Epithelial cell of prostate (primary cell): Measurements from ENCODE around the gene ATP6V0E1.

Experiments used
- DNase-seq: peaks from one replicate; pipeline ENCODE4 v3.0.0-alpha.2; 2011; ENCODE audit warnings: low read depth, low spot score
- H3K27ac ChIP-seq: fragments of 450-650 bp; 2 replicates; pipeline ENCODE4 v1.5.1; 2017; ENCODE audit warnings: mild to moderate bottlenecking

The ATP6V0E1 gene

GRCh38 chr5:172983542-172984243, at the start of gene ATP6V0E1:
Gene ATP6V0E1, plus strand, starts transcription at chr5:172983771. Its CDS starts 90 bp downstream, at chr5:172983861.
- peak; percentile 55 for DNase-seq
- peak within 1 kb of the TSS; percentile 95 for H3K27ac ChIP-seq

GRCh38 chr5:172935096-172935495, 48.5 kb upstream of the ATP6V0E1 start:
- no peak overlapping the region for H3K27ac ChIP-seq
- DNase-seq, result no peak

GRCh38 chr5:172936401-172936800, 47.2 kb upstream of the ATP6V0E1 start:
- H3K27ac ChIP-seq, result no peak overlapping the region
- DNase-seq, result no peak

- H3K27ac ChIP-seq, result no peak overlapping the region
- no peak for DNase-seq
These were observed 44.5 kb upstream of the ATP6V0E1 start for GRCh38 chr5:172939071-172939470.

- no peak overlapping the region for H3K27ac ChIP-seq
- no peak for DNase-seq
These were observed 43.8 kb upstream of the ATP6V0E1 start for GRCh38 chr5:172939611-172940267.

GRCh38 chr5:172940268-172941066, 43.1 kb upstream of the ATP6V0E1 start:
- no peak overlapping the region for H3K27ac ChIP-seq
- DNase-seq, result no peak

- H3K27ac ChIP-seq, result no peak overlapping the region
- DNase-seq, result no peak
These were observed 42.5 kb upstream of the ATP6V0E1 start for GRCh38 chr5:172941067-172941516.

GRCh38 chr5:172942556-172942955, 41.0 kb upstream of the ATP6V0E1 start:
- DNase-seq, result no peak
- no peak overlapping the region for H3K27ac ChIP-seq

GRCh38 chr5:172943283-172943841, 40.2 kb upstream of the ATP6V0E1 start:
- no peak overlapping the region for H3K27ac ChIP-seq
- DNase-seq, result no peak

- H3K27ac ChIP-seq, result no peak overlapping the region
- DNase-seq, result no peak
These were observed 39.7 kb upstream of the ATP6V0E1 start for GRCh38 chr5:172943906-172944305.

GRCh38 chr5:172944741-172945140, 38.8 kb upstream of the ATP6V0E1 start:
- no peak overlapping the region for H3K27ac ChIP-seq
- no peak for DNase-seq

- H3K27ac ChIP-seq, result no peak overlapping the region
- DNase-seq, result no peak
These were observed 38.4 kb upstream of the ATP6V0E1 start for GRCh38 chr5:172945151-172945550.

- H3K27ac ChIP-seq, result no peak overlapping the region
- no peak for DNase-seq
These were observed 37.4 kb upstream of the ATP6V0E1 start for GRCh38 chr5:172946146-172946545.

- H3K27ac ChIP-seq, result no peak overlapping the region
These were observed 34.1 kb upstream of the ATP6V0E1 start for GRCh38 chr5:172949426-172949825.

GRCh38 chr5:172950176-172950965, 33.2 kb upstream of the ATP6V0E1 start:
- DNase-seq, result no peak
- H3K27ac ChIP-seq, result no peak overlapping the region

More at GRCh38 chr5:172949426-172949825, 34.1 kb upstream of the ATP6V0E1 start:
- DNase-seq, result no peak

GRCh38 chr5:172951371-172952033, 32.1 kb upstream of the ATP6V0E1 start:
- DNase-seq, result no peak
- H3K27ac ChIP-seq, result peak overlapping the region; percentile 93

GRCh38 chr5:172952034-172952511, 31.5 kb upstream of the ATP6V0E1 start:
- H3K27ac ChIP-seq, result peak overlapping the region; percentile 93
- no peak for DNase-seq

GRCh38 chr5:172953776-172954675, 29.5 kb upstream of the ATP6V0E1 start:
- DNase-seq, result peak; percentile 68
- peak overlapping the region; percentile 93 for H3K27ac ChIP-seq
